H1 (cell line): ENCODE measurements around the gene CTBP2.

ENCODE experiments used
- EZH2 ChIP-seq: fragments of 200-600 bp; sonication (generic); IDR thresholded peaks from 2 replicates; pipeline ENCODE4 v1.7.1; 2012; ENCODE audit warnings: low read depth, mild to moderate bottlenecking, moderate library complexity, low read length, inconsistent platforms; ENCODE audit not compliant: severe bottlenecking
- GTF2F1 ChIP-seq: IDR thresholded peaks from 2 replicates; pipeline ENCODE4 v1.6.1; 2012; ENCODE audit warnings: low read depth, low read length, improper control_type of control experiment, borderline replicate concordance
- HDAC6 ChIP-seq: IDR thresholded peaks from one replicate; pipeline ENCODE4 v1.7.1; 2012; ENCODE audit warnings: low read depth, mild to moderate bottlenecking, inconsistent platforms, low read length, moderate library complexity
- POLR2A ChIP-seq, 2 experiments: IDR thresholded peaks; 1 replicate in 1 of 2; 2 replicates in 1 of 2; pipeline ENCODE4 v1.6.1; 2011; ENCODE audit warnings: low read depth in 2 of 2, low read length in 2 of 2, mild to moderate bottlenecking in 2 of 2; ENCODE audit errors: control extremely low read depth in 1 of 2
- POLR2AphosphoS5 ChIP-seq: IDR thresholded peaks from 2 replicates; pipeline ENCODE4 v1.6.1; 2011; ENCODE audit warnings: low read depth, low read length
- RAD21 ChIP-seq, 2 experiments: IDR thresholded peaks in 1 of 2; conservative IDR thresholded peaks in 1 of 2; 2 replicates each; pipeline ENCODE4 v1.6.1; 2011; ENCODE audit warnings: low read depth in 2 of 2, low read length in 2 of 2, improper control_type of control experiment in 1 of 2, inconsistent platforms in 1 of 2, mild to moderate bottlenecking in 1 of 2, moderate library complexity in 1 of 2
- SIN3A ChIP-seq, 2 experiments: IDR thresholded peaks in 1 of 2; conservative IDR thresholded peaks in 1 of 2; 2 replicates each; pipeline ENCODE4 v1.6.1; 2011 to 2012; ENCODE audit warnings: low read length in 2 of 2, improper control_type of control experiment in 1 of 2, low read depth in 1 of 2, mild to moderate bottlenecking in 1 of 2
- TAF1 ChIP-seq: IDR thresholded peaks from 2 replicates; pipeline ENCODE4 v1.6.1; 2011; ENCODE audit warnings: mild to moderate bottlenecking, low read depth, low read length
- ZNF274 ChIP-seq: IDR thresholded peaks from 2 replicates; pipeline ENCODE4 v1.7.0; 2012; ENCODE audit warnings: low read length, borderline replicate concordance; ENCODE audit errors: extremely low read depth
- TF ChIP-seq, protein P1 (sequence below), 3 experiments: IDR thresholded peaks; 1 replicate in 2 of 3; 2 replicates in 1 of 3; pipeline versions ENCODE4 v1.5.1 to v1.6.1; 2011; ENCODE audit warnings: low read length in 3 of 3, mild to moderate bottlenecking in 3 of 3, inconsistent platforms in 2 of 3, low read depth in 1 of 3, moderate library complexity in 1 of 3; ENCODE audit not compliant: insufficient read depth in 1 of 3; ENCODE audit errors: control extremely low read depth in 1 of 3
- TF ChIP-seq, protein P2 (sequence below): IDR thresholded peaks from 2 replicates; pipeline ENCODE4 v1.6.1; 2012; ENCODE audit warnings: inconsistent platforms

DNA sequence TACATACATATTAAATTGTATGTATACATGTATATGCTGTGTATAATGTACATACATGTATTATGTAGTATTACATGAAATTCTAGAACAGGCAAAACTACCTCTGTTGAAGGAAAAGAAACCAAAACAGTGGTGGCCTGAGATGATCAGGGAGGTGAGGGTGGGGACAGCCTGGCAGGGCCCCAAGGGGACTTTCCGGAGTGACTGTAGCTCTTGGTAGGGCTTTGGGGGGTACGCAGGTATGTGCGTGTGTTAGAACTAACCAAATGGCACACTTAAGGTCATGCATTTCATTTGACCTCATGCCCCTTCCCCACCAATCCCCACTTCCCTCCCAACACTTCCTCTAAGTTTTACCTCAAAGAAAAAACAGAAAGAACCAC, 31.3 kb downstream of the CTBP2 start:
- no peak for TF ChIP-seq RAD21 (IDR thresholded peaks at IDR 0.05 in 1 of 2, conservative IDR thresholded peaks at IDR 0.05 in 1 of 2; ENCODE audit: low read depth in 2 of 2, low read length in 2 of 2)
- no peak for TF ChIP-seq TAF1
- TF ChIP-seq, protein P1, sequence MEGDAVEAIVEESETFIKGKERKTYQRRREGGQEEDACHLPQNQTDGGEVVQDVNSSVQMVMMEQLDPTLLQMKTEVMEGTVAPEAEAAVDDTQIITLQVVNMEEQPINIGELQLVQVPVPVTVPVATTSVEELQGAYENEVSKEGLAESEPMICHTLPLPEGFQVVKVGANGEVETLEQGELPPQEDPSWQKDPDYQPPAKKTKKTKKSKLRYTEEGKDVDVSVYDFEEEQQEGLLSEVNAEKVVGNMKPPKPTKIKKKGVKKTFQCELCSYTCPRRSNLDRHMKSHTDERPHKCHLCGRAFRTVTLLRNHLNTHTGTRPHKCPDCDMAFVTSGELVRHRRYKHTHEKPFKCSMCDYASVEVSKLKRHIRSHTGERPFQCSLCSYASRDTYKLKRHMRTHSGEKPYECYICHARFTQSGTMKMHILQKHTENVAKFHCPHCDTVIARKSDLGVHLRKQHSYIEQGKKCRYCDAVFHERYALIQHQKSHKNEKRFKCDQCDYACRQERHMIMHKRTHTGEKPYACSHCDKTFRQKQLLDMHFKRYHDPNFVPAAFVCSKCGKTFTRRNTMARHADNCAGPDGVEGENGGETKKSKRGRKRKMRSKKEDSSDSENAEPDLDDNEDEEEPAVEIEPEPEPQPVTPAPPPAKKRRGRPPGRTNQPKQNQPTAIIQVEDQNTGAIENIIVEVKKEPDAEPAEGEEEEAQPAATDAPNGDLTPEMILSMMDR (IDR thresholded peaks at IDR 0.05; ENCODE audit: control extremely low read depth in 1 of 3, insufficient read depth in 1 of 3, low read depth in 1 of 3, low read length in 3 of 3) = no peak
- TF ChIP-seq POLR2A (IDR thresholded peaks at IDR 0.05; ENCODE audit: control extremely low read depth in 1 of 2, low read depth in 2 of 2, low read length in 2 of 2) = no peak
- no peak for TF ChIP-seq EZH2
- TF ChIP-seq SIN3A (conservative IDR thresholded peaks at IDR 0.05 in 1 of 2, IDR thresholded peaks at IDR 0.05 in 1 of 2; ENCODE audit: low read depth in 1 of 2, low read length in 2 of 2) = no peak
- TF ChIP-seq POLR2AphosphoS5 = no peak
- no peak for TF ChIP-seq HDAC6
- TF ChIP-seq, protein P2, sequence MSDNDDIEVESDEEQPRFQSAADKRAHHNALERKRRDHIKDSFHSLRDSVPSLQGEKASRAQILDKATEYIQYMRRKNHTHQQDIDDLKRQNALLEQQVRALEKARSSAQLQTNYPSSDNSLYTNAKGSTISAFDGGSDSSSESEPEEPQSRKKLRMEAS = no peak
- no peak for TF ChIP-seq GTF2F1
- no peak for TF ChIP-seq ZNF274
